B cell (primary cell): ENCODE measurements around the gene URAD.

ENCODE experiments used
- EZH2 ChIP-seq: IDR thresholded peaks from 2 replicates; pipeline ENCODE4 v1.6.1; 2012; ENCODE audit warnings: borderline replicate concordance, low read depth, mild to moderate bottlenecking, moderate library complexity, low read length; ENCODE audit not compliant: insufficient read depth, poor library complexity, severe bottlenecking
- TF ChIP-seq, protein P1 (sequence below): fragments of 200-600 bp; IDR thresholded peaks from one replicate; pipeline ENCODE4 v1.8.0; 2022; ENCODE audit warnings: antibody characterized with exemption, mild to moderate bottlenecking

- TF ChIP-seq, protein P1, sequence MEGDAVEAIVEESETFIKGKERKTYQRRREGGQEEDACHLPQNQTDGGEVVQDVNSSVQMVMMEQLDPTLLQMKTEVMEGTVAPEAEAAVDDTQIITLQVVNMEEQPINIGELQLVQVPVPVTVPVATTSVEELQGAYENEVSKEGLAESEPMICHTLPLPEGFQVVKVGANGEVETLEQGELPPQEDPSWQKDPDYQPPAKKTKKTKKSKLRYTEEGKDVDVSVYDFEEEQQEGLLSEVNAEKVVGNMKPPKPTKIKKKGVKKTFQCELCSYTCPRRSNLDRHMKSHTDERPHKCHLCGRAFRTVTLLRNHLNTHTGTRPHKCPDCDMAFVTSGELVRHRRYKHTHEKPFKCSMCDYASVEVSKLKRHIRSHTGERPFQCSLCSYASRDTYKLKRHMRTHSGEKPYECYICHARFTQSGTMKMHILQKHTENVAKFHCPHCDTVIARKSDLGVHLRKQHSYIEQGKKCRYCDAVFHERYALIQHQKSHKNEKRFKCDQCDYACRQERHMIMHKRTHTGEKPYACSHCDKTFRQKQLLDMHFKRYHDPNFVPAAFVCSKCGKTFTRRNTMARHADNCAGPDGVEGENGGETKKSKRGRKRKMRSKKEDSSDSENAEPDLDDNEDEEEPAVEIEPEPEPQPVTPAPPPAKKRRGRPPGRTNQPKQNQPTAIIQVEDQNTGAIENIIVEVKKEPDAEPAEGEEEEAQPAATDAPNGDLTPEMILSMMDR, result no peak
- no peak for TF ChIP-seq EZH2
These were observed 19.2 kb downstream of the URAD start, which contains the start of gene CDX2 for GRCh38 chr13:27969082-27969865.
